SK-N-SH treated with all-trans-retinoic acid at 6 μM for 48 hours (cell line): ENCODE results near the gene CHRNG.

Experiments
- ATAC-seq: fragments of 200-7000 bp; cut with Tn5 transposase; 3 replicates; pipeline ENCODE4 v1.9.1; 2020; ENCODE audit warnings: mild to moderate bottlenecking, moderate library complexity
- ARNTL ChIP-seq: fragments of 450-650 bp; formaldehyde crosslinking; IDR thresholded peaks from 2 replicates; pipeline ENCODE4 v1.5.0; 2020; ENCODE audit warnings: low read depth, mild to moderate bottlenecking, moderate library complexity, borderline replicate concordance
- BACH2 ChIP-seq: fragments of 250-450 bp; sonication (Bioruptor Pico); IDR thresholded peaks from 2 replicates; pipeline ENCODE4 v1.9.0; 2021; ENCODE audit warnings: mild to moderate bottlenecking, borderline replicate concordance
- CREB5 ChIP-seq: fragments of 250-450 bp; sonication (Bioruptor Pico); IDR thresholded peaks from 2 replicates; pipeline ENCODE4 v1.5.1; 2020; ENCODE audit warnings: low read depth, mild to moderate bottlenecking, moderate library complexity
- CSDC2 ChIP-seq: fragments of 250-450 bp; sonication (Bioruptor Pico); IDR thresholded peaks from 2 replicates; pipeline ENCODE4 v1.5.0; 2020; ENCODE audit warnings: mild to moderate bottlenecking, moderate library complexity
- CSRNP3 ChIP-seq: fragments of 250-450 bp; sonication (Bioruptor Pico); IDR thresholded peaks from 2 replicates; pipeline ENCODE4 v1.5.1; 2021; ENCODE audit warnings: mild to moderate bottlenecking, moderate library complexity
- ESRRG ChIP-seq: fragments of 250-450 bp; sonication (Bioruptor Pico); IDR thresholded peaks from 2 replicates; pipeline ENCODE4 v1.6.1; 2021; ENCODE audit warnings: mild to moderate bottlenecking
- GLIS3 ChIP-seq: fragments of 250-450 bp; sonication (Bioruptor Pico); IDR thresholded peaks from 2 replicates; pipeline ENCODE4 v1.5.0; 2020; ENCODE audit warnings: mild to moderate bottlenecking, moderate library complexity
- ISL1 ChIP-seq: fragments of 250-450 bp; sonication (Bioruptor Pico); IDR thresholded peaks from 2 replicates; pipeline ENCODE4 v2.1.2; 2022; ENCODE audit warnings: mild to moderate bottlenecking, moderate library complexity
- POU6F1 ChIP-seq: fragments of 250-450 bp; sonication (Bioruptor Pico); IDR thresholded peaks from 2 replicates; pipeline ENCODE4 v1.8.0; 2021; ENCODE audit warnings: low read depth, mild to moderate bottlenecking, moderate library complexity, borderline replicate concordance
- PPARA ChIP-seq: fragments of 250-450 bp; sonication (Bioruptor Pico); IDR thresholded peaks from 2 replicates; pipeline ENCODE4 v1.5.0; 2020; ENCODE audit warnings: mild to moderate bottlenecking, borderline replicate concordance
- RARB ChIP-seq: fragments of 250-450 bp; sonication (Bioruptor Pico); IDR thresholded peaks from 2 replicates; pipeline ENCODE4 v1.8.0; 2021; ENCODE audit warnings: mild to moderate bottlenecking, moderate library complexity
- SNAI2 ChIP-seq: fragments of 250-450 bp; sonication (Bioruptor Pico); IDR thresholded peaks from 2 replicates; pipeline ENCODE4 v1.5.0; 2020; ENCODE audit warnings: mild to moderate bottlenecking, moderate library complexity
- TOX ChIP-seq: fragments of 250-450 bp; sonication (Bioruptor Pico); IDR thresholded peaks from 2 replicates; pipeline ENCODE4 v1.8.0; 2021; ENCODE audit warnings: mild to moderate bottlenecking, moderate library complexity, borderline replicate concordance
- TSHZ2 ChIP-seq: fragments of 250-450 bp; sonication (Bioruptor Pico); IDR thresholded peaks from 2 replicates; pipeline ENCODE4 v1.5.0; 2020; ENCODE audit warnings: mild to moderate bottlenecking, moderate library complexity
- ZC3H10 ChIP-seq: fragments of 250-450 bp; sonication (Bioruptor Pico); IDR thresholded peaks from 2 replicates; pipeline ENCODE4 v1.5.1; 2021; ENCODE audit warnings: mild to moderate bottlenecking, moderate library complexity
- ZFP3 ChIP-seq: fragments of 250-450 bp; sonication (Bioruptor Pico); IDR thresholded peaks from 2 replicates; pipeline ENCODE4 v1.5.0; 2020; ENCODE audit warnings: mild to moderate bottlenecking, moderate library complexity
- ZFP30 ChIP-seq: fragments of 450-650 bp; formaldehyde crosslinking; IDR thresholded peaks from 2 replicates; pipeline ENCODE4 v1.5.0; 2022; ENCODE audit warnings: mild to moderate bottlenecking, moderate library complexity
- ZNF565 ChIP-seq: fragments of 450-650 bp; formaldehyde crosslinking; conservative IDR thresholded peaks from 2 replicates; pipeline ENCODE4 v1.5.0; 2020; ENCODE audit warnings: low read depth, mild to moderate bottlenecking, moderate library complexity
- ZNF70 ChIP-seq: fragments of 450-650 bp; formaldehyde crosslinking; IDR thresholded peaks from 2 replicates; pipeline ENCODE4 v1.5.0; 2020; ENCODE audit warnings: mild to moderate bottlenecking, moderate library complexity
- ZNF8 ChIP-seq: fragments of 450-650 bp; formaldehyde crosslinking; IDR thresholded peaks from 2 replicates; pipeline ENCODE4 v1.5.0; 2020; ENCODE audit warnings: mild to moderate bottlenecking, moderate library complexity

CHRNG gene

GRCh38 chr2:232533944-232534710 lies 5.4 kb upstream of the CHRNG start:
- no peak for TF ChIP-seq ARNTL (CRISPR knock-in tag)
- no peak for TF ChIP-seq CREB5 (CRISPR knock-in tag)
- TF ChIP-seq ZNF8 (CRISPR knock-in tag), result no peak
- TF ChIP-seq ESRRG (CRISPR knock-in tag), result no peak
- no peak for TF ChIP-seq GLIS3 (CRISPR knock-in tag)
- no peak for TF ChIP-seq TOX (CRISPR knock-in tag)
- no peak for TF ChIP-seq BACH2 (CRISPR knock-in tag)
- no peak for TF ChIP-seq TSHZ2 (CRISPR knock-in tag)
- TF ChIP-seq POU6F1 (CRISPR knock-in tag), result no peak
- no peak for TF ChIP-seq ZC3H10 (CRISPR knock-in tag)
- no peak for TF ChIP-seq CSRNP3
- no peak for TF ChIP-seq SNAI2 (CRISPR knock-in tag)
- no peak for TF ChIP-seq PPARA
- TF ChIP-seq CSDC2 (CRISPR knock-in tag), result no peak
- TF ChIP-seq ISL1, result no peak
- ATAC-seq, result no peak

GRCh38 chr2:232534940-232535651 lies 4.4 kb upstream of the CHRNG start:
- TF ChIP-seq RARB (CRISPR knock-in tag) (no peak), ZFP3 (no peak), TOX (CRISPR knock-in tag) (no peak), ZNF565 (no peak), CSDC2 (CRISPR knock-in tag) (no peak), CREB5 (CRISPR knock-in tag) (no peak), ZNF70 (no peak), ESRRG (CRISPR knock-in tag) (no peak), ARNTL (CRISPR knock-in tag) (no peak), ISL1 (no peak), GLIS3 (CRISPR knock-in tag) (no peak), ZFP30 (CRISPR knock-in tag) (no peak), BACH2 (CRISPR knock-in tag) (no peak), ZNF8 (CRISPR knock-in tag) (no peak)

More at GRCh38 chr2:232534940-232535651, 4.4 kb upstream of the CHRNG start:
- ATAC-seq, result no peak
